Prostate gland (tissue), 2 donors: ENCODE measurements around the gene SRP19. TPM values are rescaled to one million over a fixed set of nuclear protein-coding genes. Genes with fewer than 3 reads are reported as not detected.

Experiments
- DNase-seq: peaks from one replicate; pipeline ENCODE4 v3.0.0-alpha.2; 2019; ENCODE audit warnings: low spot score
- H3K27ac ChIP-seq, 2 donors: fragments of 200-600 bp; sonication (generic); 2 replicates each; pipeline ENCODE4 v1.5.1; 2017 to 2019
- H3K27me3 ChIP-seq: fragments of 200-600 bp; sonication (generic); replicated peaks from 2 replicates; pipeline ENCODE4 v1.5.1; 2019; ENCODE audit not compliant: insufficient read depth
- H3K36me3 ChIP-seq, 2 donors: fragments of 200-600 bp; sonication (generic); 1 replicate in 1 of 2; 2 replicates in 1 of 2; pipeline versions ENCODE4 v1.5.1 to v1.8.1; 2017 to 2019
- H3K4me1 ChIP-seq: fragments of 200-600 bp; sonication (generic); replicated peaks from 2 replicates; pipeline ENCODE4 v1.5.1; 2019
- H3K4me3 ChIP-seq, 2 donors: fragments of 200-600 bp; sonication (generic); 2 replicates each; pipeline ENCODE4 v1.5.1; 2017 to 2019
- H3K9me3 ChIP-seq: fragments of 200-600 bp; sonication (generic); 2 replicates; pipeline ENCODE4 v1.5.1; 2017
- POLR2A ChIP-seq: fragments of 450-650 bp; IDR thresholded peaks from one replicate; pipeline ENCODE4 v1.6.1; 2016; ENCODE audit warnings: antibody characterized with exemption, mild to moderate bottlenecking
- POLR2AphosphoS5 ChIP-seq: sonication (generic); formaldehyde crosslinking; IDR thresholded peaks from one replicate; pipeline ENCODE4 v1.6.1; 2017; ENCODE audit warnings: antibody characterized with exemption
- WGBS: methylation state at CpG from one replicate; pipeline ENCODE4 v1.1.5; 2018; 5-methylcytosine and 5-hydroxymethylcytosine counted together
- intact Hi-C: fragments of 100-400 bp; cut with DNase I; formaldehyde crosslinking; loops from one replicate; pipeline ENCODE4 v1.14.2; 2022
- total RNA-seq, 2 donors: library from RNA; depleted of rRNA; stranded (reverse); fragments of >200 nt; gene quantifications; one replicate each; pipeline ENCODE4 v1.1.0, GENCODE V29; 2016
- TF ChIP-seq, protein P1 (sequence below), 4 experiments: fragments of 200-600 bp in 2 of 4; fragments of 450-650 bp in 2 of 4; sonication (generic) in 2 of 4; IDR thresholded peaks; 1 replicate in 3 of 4; 2 replicates in 1 of 4; pipeline ENCODE4 v1.5.1; 2016 to 2019; ENCODE audit warnings: antibody characterized with exemption in 4 of 4, mild to moderate bottlenecking in 2 of 4, moderate library complexity in 2 of 4

The SRP19 gene
- total RNA-seq: 10 to 100 TPM; 25.3 to 95.0 TPM

DNA sequence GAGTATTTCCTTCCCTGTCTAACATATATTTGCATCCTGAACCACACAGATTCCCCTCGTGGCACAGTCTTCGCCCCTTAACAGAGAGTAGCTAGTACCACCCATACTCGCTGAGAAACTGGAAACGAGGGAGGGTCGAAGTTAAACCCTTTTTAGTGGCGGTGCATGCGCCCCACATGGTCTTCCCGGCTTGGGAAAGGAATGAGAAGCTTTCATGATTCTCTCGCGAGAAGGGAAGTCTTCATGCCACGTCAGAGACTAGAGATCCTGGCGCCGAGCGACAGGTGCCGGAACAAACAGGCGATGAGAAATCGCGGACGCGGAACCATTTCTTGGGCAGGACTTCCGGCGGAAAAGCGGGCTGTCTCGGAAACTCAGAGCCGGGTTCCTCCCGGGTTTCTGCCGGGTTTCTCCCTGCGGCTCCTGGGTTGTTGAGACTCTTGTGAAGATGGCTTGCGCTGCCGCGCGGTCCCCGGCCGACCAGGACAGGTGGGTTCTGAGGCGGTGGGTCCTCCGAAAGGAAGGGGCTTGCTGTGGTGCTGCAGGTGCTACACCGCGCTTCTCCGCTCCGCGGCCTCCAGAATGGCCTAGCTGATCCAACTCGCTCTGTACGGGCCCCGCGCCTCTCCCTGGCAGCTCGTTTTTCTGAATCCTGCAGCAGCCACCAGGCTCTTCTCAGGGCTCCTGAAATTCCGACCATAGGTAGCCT is at the start of gene SRP19:
Gene SRP19, plus strand, starts transcription at position 359 of the 709 bp plus-strand sequence. Its CDS starts 90 bp downstream, at position 449.
- Histone ChIP-seq H3K9me3 (no peaks in the 10 kb centered on the region), H3K4me1 (peaks cover 8% of the 10 kb centered on the region), H3K27ac (peak within 1 kb of the TSS; percentile 67 to 73), H3K4me3 (peak within 1 kb of the TSS; percentile 74 to 92), H3K27me3 (no peaks in the 10 kb centered on the region), H3K36me3 (no peaks in the 10 kb centered on the region)
- WGBS: 1% methylated on average over 47 of the region's 47 CpGs
- peak; percentile 94 for DNase-seq
- peak; percentile 95 for TF ChIP-seq POLR2AphosphoS5
- peak; percentile 45 for TF ChIP-seq POLR2A
- TF ChIP-seq, protein P1, sequence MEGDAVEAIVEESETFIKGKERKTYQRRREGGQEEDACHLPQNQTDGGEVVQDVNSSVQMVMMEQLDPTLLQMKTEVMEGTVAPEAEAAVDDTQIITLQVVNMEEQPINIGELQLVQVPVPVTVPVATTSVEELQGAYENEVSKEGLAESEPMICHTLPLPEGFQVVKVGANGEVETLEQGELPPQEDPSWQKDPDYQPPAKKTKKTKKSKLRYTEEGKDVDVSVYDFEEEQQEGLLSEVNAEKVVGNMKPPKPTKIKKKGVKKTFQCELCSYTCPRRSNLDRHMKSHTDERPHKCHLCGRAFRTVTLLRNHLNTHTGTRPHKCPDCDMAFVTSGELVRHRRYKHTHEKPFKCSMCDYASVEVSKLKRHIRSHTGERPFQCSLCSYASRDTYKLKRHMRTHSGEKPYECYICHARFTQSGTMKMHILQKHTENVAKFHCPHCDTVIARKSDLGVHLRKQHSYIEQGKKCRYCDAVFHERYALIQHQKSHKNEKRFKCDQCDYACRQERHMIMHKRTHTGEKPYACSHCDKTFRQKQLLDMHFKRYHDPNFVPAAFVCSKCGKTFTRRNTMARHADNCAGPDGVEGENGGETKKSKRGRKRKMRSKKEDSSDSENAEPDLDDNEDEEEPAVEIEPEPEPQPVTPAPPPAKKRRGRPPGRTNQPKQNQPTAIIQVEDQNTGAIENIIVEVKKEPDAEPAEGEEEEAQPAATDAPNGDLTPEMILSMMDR (IDR thresholded peaks at IDR 0.05): peak in 1 of 4 experiments; percentile 5
- intact Hi-C loops: loop anchor here (2.0 to 5.0 kb wide), 2 partner anchors 61 to 116 kb away; partner anchors contain the start of genes DCP2 and REEP5

DNA sequence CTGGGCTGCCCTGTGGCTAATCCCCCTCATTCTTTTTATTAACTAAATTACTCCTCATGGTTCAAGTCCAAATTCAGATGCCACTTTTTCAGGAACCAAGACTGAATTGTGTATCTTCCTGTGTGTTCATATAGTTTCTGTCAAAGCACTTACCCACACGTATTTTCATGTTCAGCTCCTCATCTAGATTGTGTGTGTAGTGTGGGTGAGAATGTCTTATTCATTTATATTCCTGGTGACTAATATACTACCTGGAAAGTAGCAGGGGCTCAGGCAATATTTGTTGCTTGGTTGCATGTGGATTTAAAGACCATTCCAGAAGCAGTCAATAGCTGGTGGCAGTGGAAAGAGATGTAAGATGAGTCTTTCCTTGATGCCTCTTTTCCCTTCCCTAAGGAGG is 48.5 kb upstream of the SRP19 start:
- 85% methylated on average over 1 of the region's 1 CpG for WGBS
- intact Hi-C loops: no loop called here
- H3K36me3 ChIP-seq: no peaks in the 10 kb centered on the region

DNA sequence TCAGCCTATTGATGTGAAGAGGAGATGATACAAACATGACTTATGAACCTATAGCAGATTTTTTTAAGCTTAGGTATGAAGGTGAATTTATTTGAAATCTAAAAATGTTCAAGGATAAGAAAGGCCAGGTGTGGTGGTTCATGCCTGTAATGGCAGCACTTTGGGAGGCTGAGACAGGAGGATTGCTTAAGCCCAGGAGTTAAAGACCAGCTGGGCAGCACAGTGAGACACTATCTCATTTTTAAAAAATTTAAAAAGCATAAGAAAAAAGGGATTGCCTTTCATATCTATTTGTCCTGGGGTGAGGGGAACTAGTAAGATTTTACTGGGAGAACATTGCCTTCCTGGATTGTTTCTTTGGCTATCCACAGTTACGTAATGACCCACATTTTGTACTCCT is 40.8 kb upstream of the SRP19 start:
- H3K27ac ChIP-seq: peak overlapping the region; percentile 4 to 47
- H3K4me1 ChIP-seq: peaks cover 4% of the 10 kb centered on the region
- WGBS: 67% methylated on average over 1 of the region's 1 CpG
- H3K36me3 ChIP-seq: no peaks in the 10 kb centered on the region
- peak; percentile 12 for TF ChIP-seq POLR2AphosphoS5
- TF ChIP-seq, protein P1 (IDR thresholded peaks at IDR 0.05): no peak
- no peak for DNase-seq
- no peaks in the 10 kb centered on the region for H3K9me3 ChIP-seq
- H3K4me3 ChIP-seq: no peak overlapping the region
- intact Hi-C loops: no loop called here
- no peaks in the 10 kb centered on the region for H3K27me3 ChIP-seq

More for the DNA sequence above, 48.5 kb upstream of the SRP19 start:
- no peak for DNase-seq
- no peak overlapping the region for H3K27ac ChIP-seq
- H3K27me3 ChIP-seq: no peaks in the 10 kb centered on the region
- H3K4me1 ChIP-seq: no peaks in the 10 kb centered on the region
- no peaks in the 10 kb centered on the region for H3K9me3 ChIP-seq
- H3K4me3 ChIP-seq: no peak overlapping the region
- TF ChIP-seq POLR2AphosphoS5 (no peak), POLR2A (no peak)
- TF ChIP-seq, protein P1 (IDR thresholded peaks at IDR 0.05): no peak

DNA sequence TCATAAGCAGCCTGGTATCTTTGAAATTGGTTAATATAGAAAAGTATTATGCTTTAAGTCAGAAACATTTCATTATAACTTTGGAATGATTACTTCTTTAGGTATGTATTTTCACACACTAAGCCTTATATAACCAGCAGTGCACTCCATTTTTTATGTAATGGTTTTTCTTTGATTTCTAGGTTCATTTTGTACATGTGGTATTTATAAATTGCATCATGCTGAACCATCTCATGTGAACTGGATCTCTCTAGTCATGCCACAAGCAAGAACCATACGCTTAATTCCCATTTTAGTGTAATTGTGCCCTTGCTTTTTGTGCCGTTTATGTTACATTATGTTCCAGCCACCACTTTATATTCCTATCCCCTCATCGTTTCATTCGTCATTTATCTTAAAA is 38.6 kb upstream of the SRP19 start:
- WGBS: 95% methylated on average over 4 of the region's 4 CpGs
- DNase-seq: no peak
- H3K36me3 ChIP-seq: no peaks in the 10 kb centered on the region
- no peaks in the 10 kb centered on the region for H3K27me3 ChIP-seq
- H3K4me1 ChIP-seq: peaks cover 4% of the 10 kb centered on the region
- H3K9me3 ChIP-seq: no peaks in the 10 kb centered on the region
- no peak overlapping the region for H3K27ac ChIP-seq
- H3K4me3 ChIP-seq: no peak overlapping the region
- intact Hi-C loops: no loop called here
- TF ChIP-seq POLR2A: no peak

DNA sequence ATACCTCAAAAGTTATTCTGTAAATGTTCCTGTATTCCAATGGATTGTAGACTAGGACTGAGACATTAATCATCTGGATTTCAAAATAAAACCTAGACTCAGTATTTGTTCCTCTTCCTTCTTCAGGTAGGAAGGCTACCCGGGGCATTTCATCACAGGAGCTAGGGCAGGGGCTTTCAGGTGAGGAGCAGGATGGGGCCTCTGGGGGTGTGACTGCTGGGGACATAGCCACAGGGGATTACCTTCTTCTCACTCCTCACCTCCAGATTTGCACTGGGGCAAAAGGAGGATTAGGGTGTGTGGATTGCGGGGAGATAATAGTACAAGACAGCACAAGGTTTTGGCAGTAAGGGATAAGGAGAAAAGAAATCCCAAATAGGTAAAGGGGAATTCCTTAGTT is 37.9 kb upstream of the SRP19 start:
- Histone ChIP-seq H3K4me1 (peaks cover 4% of the 10 kb centered on the region), H3K9me3 (no peaks in the 10 kb centered on the region), H3K36me3 (no peaks in the 10 kb centered on the region), H3K4me3 (no peak overlapping the region), H3K27me3 (no peaks in the 10 kb centered on the region), H3K27ac (peak overlapping the region in 1 of 2 donors; percentile 45)
- intact Hi-C loops: no loop called here
- TF ChIP-seq, protein P1 (IDR thresholded peaks at IDR 0.05): no peak
- TF ChIP-seq POLR2AphosphoS5: no peak
- no peak for TF ChIP-seq POLR2A
- DNase-seq: no peak
- WGBS: 88% methylated on average over 2 of the region's 2 CpGs
